PC-3 (cell line): ENCODE results near the gene ERBB4.

Source experiments
- EZH2phosphoT487 ChIP-seq: fragments of 300-600 bp; sonication (generic); IDR thresholded peaks from 2 replicates; pipeline ENCODE4 v1.6.1; 2018; ENCODE audit warnings: mild to moderate bottlenecking, antibody characterized with exemption, low read length, borderline replicate concordance
- TF ChIP-seq, protein P1 (sequence below): fragments of 300-600 bp; sonication (generic); conservative IDR thresholded peaks from 2 replicates; pipeline ENCODE4 v1.5.1; 2017; ENCODE audit warnings: antibody characterized with exemption, low read depth, mild to moderate bottlenecking, low read length

DNA sequence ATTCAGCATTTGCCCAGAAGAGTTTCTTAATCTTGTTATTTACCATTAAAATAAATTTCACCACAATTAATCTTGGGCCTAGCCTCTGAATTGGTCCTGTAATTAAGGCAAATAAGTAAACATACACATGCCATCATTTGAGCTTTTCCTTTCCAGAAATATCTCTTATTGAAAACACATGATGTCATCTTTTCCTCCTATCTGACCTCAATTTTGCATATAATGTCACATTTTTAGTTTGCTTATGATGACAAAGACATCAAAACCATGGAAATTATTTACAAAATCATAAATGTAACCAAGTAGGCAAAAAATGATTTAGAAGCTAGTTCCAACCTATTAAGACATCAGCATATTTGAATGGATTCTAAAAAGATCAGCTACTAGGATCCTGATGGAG, 915.5 kb downstream of the ERBB4 start:
- TF ChIP-seq EZH2phosphoT487, result no peak
- TF ChIP-seq, protein P1, sequence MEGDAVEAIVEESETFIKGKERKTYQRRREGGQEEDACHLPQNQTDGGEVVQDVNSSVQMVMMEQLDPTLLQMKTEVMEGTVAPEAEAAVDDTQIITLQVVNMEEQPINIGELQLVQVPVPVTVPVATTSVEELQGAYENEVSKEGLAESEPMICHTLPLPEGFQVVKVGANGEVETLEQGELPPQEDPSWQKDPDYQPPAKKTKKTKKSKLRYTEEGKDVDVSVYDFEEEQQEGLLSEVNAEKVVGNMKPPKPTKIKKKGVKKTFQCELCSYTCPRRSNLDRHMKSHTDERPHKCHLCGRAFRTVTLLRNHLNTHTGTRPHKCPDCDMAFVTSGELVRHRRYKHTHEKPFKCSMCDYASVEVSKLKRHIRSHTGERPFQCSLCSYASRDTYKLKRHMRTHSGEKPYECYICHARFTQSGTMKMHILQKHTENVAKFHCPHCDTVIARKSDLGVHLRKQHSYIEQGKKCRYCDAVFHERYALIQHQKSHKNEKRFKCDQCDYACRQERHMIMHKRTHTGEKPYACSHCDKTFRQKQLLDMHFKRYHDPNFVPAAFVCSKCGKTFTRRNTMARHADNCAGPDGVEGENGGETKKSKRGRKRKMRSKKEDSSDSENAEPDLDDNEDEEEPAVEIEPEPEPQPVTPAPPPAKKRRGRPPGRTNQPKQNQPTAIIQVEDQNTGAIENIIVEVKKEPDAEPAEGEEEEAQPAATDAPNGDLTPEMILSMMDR, result no peak
